OCI-M2 (cell line): ENCODE results near the gene IL4R.

Experiments used
- DNase-seq: peaks from one replicate; lab custom pipeline; 2025; ENCODE audit not compliant: unreplicated experiment; lab: John Stamatoyannopoulos, UW

Gene IL4R

GRCh38 chr16:27314161-27314723 is 468 bp downstream of the IL4R start:
- no peak for DNase-seq

- no peak for DNase-seq
These were observed 1.2 kb downstream of the IL4R start for GRCh38 chr16:27314986-27315332.

GRCh38 chr16:27315333-27316037 is 1.7 kb downstream of the IL4R start:
- DNase-seq: no peak

GRCh38 chr16:27316038-27316680 is 2.4 kb downstream of the IL4R start:
- no peak for DNase-seq

GRCh38 chr16:27317320-27317719 is 3.5 kb downstream of the IL4R start:
- no peak for DNase-seq

- no peak for DNase-seq
These were observed 4.1 kb downstream of the IL4R start for GRCh38 chr16:27317738-27318391.

- DNase-seq: no peak
These were observed 4.8 kb downstream of the IL4R start for GRCh38 chr16:27318392-27319256.

- DNase-seq: no peak
These were observed 5.6 kb downstream of the IL4R start for GRCh38 chr16:27319257-27319965.

GRCh38 chr16:27320261-27321012 is 6.7 kb downstream of the IL4R start:
- no peak for DNase-seq

- DNase-seq: no peak
These were observed 7.5 kb downstream of the IL4R start for GRCh38 chr16:27321013-27321915.

GRCh38 chr16:27322858-27323780 is 9.3 kb downstream of the IL4R start:
- no peak for DNase-seq

GRCh38 chr16:27323781-27324561 is 10.2 kb downstream of the IL4R start:
- no peak for DNase-seq

GRCh38 chr16:27324851-27325301 is 11.1 kb downstream of the IL4R start:
- no peak for DNase-seq

GRCh38 chr16:27325736-27326135 is 12.0 kb downstream of the IL4R start:
- DNase-seq: no peak

GRCh38 chr16:27326251-27326650 is 12.5 kb downstream of the IL4R start:
- DNase-seq: no peak

- DNase-seq: no peak
These were observed 13.2 kb downstream of the IL4R start for GRCh38 chr16:27326738-27327585.
